B cell (primary cell): Measurements from ENCODE around the gene UBR4.
"Not testable (repeated sequence)": the region's sequence is repeated elsewhere in the genome, so short reads cannot be mapped to it uniquely, and the experiment has no call there.

ENCODE experiments used
- EZH2 ChIP-seq: IDR thresholded peaks from 2 replicates; pipeline ENCODE4 v1.6.1; 2012; ENCODE audit warnings: borderline replicate concordance, low read depth, mild to moderate bottlenecking, moderate library complexity, low read length; ENCODE audit not compliant: insufficient read depth, poor library complexity, severe bottlenecking
- TF ChIP-seq, protein P1 (sequence below): fragments of 200-600 bp; IDR thresholded peaks from one replicate; pipeline ENCODE4 v1.8.0; 2022; ENCODE audit warnings: antibody characterized with exemption, mild to moderate bottlenecking

DNA sequence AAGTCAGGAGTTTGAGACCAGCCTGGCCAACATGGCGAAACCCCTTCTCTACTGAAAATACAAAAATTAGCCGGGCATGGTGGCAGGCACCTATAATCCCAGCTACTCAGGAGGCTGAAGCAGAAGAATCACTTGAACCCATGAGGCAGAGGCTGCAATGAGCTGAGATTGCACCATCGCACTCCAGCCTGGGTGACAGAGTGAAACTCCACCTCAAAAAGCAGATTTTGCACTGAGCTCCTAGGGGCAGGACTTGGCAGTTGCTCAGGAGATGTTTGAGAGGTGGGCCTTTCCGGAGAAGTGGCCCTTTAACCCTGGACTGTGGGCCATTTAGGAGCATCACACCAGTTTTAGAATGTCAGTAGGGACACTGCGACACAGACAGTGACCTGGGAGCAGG lies 46.2 kb upstream of the UBR4 start:
- TF ChIP-seq, protein P1, sequence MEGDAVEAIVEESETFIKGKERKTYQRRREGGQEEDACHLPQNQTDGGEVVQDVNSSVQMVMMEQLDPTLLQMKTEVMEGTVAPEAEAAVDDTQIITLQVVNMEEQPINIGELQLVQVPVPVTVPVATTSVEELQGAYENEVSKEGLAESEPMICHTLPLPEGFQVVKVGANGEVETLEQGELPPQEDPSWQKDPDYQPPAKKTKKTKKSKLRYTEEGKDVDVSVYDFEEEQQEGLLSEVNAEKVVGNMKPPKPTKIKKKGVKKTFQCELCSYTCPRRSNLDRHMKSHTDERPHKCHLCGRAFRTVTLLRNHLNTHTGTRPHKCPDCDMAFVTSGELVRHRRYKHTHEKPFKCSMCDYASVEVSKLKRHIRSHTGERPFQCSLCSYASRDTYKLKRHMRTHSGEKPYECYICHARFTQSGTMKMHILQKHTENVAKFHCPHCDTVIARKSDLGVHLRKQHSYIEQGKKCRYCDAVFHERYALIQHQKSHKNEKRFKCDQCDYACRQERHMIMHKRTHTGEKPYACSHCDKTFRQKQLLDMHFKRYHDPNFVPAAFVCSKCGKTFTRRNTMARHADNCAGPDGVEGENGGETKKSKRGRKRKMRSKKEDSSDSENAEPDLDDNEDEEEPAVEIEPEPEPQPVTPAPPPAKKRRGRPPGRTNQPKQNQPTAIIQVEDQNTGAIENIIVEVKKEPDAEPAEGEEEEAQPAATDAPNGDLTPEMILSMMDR = not testable (repeated sequence)
- TF ChIP-seq EZH2 = not testable (repeated sequence)
